Anterior cingulate cortex (tissue), 58 donors: ENCODE measurements around the gene HEXA.
"Not testable (repeated sequence)": the region's sequence is repeated elsewhere in the genome, so short reads cannot be mapped to it uniquely, and the experiment has no call there.

Source experiments
- DNase-seq, 58 donors: peaks; one replicate each; lab custom pipeline; 2025; lab: John Stamatoyannopoulos, UW

Gene HEXA

GRCh38 chr15:72375846-72376581, at the start of gene HEXA:
TSS of gene HEXA (minus strand) at chr15:72376014. CDS start at chr15:72375972, 42 bp downstream.
- peak; percentile 59 to 96 (median 92) for DNase-seq

DNA sequence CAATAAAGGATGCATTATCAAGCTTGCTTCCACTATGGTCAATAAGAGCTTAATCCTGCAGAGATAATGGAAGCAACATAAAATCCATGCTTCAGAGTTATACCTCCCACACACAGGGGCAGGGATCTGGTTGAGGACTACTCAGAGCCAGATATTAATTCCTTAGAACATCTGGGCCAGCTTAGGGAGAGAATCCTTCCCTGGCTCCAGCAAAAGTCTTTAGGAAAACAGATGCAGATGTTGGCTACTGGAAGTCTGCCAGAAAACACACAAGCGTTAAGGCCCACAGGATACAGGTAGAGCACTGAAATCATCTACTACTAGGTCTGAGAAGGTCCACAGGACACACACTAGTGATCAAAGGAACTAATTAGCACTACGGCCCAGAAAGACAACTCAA, 47.4 kb upstream of the HEXA start:
- DNase-seq: no peak

DNA sequence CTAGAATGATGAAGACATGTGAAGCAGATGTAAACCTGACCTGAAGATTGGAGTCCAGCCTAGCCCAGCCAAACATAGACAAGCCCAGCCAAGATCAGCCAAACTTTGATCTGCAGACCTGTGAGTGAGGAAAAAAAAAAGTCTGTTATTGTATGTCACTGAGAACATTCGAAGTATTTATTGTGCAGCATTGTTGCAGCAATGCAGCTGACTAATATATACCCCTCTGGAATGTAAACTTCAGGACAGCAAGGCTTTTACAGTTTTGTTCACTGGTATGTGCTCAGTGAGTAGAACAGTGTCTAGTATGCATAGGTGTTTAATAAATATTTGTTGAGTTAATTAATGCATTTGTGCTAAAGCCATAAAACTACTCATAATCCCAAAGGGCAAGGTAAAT, 45.7 kb upstream of the HEXA start:
- DNase-seq: no peak

DNA sequence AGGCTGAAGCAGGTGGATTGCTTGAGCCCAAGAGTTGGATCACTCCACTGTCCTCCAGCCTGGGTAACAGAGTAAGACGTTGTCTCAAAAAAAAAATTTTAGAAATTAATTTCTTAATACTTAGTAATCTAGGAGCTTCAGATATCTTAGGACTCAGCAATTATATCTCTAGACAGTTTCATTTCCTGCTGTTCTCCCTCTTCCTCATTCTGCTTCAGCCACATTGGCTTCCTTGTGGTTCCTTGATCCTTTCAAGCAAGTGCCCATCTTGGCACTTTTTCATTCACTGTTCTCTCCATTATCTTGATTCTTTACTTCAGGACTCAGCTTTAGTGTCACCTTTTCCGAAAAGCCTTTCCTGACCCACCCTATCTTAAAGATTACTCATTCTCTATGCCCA, 44.8 kb upstream of the HEXA start:
- DNase-seq: no peak

GRCh38 chr15:72419768-72420167, 44.0 kb upstream of the HEXA start:
- DNase-seq: not testable (repeated sequence)

DNA sequence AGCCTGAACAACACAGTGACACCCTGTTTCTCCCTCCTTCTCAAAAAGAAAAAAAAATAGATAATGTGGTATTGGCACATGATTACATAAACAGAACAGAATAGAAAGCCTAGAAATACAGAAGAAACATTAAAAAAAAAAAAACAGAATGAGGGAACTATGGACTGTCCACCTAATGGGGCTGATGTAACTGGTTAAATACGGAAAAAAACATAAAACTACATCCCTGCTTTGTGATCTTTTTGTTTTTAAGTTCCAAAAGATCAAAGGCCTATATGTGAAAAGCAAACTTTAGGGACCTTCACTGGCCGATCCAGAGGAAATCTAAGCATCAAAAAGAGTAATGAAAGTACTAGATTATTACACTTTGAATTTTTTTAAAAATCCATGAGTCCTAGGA, 39.5 kb upstream of the HEXA start:
- no peak for DNase-seq

DNA sequence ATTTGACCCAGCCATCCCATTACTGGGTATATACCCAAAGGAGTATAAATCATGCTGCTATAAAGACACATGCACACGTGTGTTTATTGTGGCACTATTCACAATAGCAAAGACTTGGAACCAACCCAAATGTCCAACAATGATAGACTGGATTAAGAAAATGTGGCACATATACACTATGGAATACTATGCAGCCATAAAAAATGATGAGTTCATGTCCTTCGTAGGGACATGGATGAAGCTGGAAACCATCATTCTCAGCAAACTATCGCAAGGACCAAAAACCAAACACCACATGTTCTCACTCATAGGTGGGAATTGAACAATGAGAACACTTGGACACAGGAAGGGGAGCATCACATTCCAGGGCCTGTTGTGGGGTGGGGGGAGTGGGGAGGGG, 37.5 kb upstream of the HEXA start:
- DNase-seq: not testable (repeated sequence)

DNA sequence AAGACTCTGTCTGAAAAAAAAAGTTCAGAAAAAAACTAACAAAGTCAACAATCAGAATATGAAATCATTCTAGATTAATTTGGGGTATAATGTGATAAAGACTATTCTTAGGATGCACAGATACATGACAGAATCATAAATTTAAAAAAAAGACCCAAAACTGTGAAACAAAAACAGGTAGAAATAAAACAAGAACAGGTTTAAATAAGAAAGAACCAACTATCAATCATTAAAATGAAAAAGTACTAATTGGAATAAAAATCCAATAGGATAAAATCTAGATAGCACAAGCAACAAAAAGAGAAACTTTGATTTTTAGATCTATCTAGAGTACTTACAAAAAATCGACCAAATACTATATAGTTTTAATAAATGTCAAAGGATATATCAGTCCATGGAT, 35.7 kb upstream of the HEXA start:
- no peak for DNase-seq

DNA sequence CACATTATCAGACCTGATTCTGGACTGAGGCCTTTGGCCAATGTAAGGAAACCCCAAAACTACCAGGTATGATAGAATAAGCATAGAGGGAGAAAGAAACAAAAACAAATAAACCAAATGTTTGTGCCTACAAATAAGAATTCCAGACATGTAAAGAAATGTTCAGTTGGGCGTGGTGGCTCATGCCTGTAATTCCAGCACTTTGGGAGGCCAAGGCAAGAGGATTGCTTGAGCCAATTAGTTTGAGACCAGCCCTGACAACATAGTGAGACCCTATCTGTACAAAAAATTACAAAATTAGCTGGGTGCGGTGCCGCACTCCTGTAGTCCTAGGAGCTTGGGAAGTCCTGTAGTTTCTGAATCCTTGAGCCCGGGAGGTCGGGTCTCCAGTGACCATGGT, 35.3 kb upstream of the HEXA start:
- DNase-seq: no peak

DNA sequence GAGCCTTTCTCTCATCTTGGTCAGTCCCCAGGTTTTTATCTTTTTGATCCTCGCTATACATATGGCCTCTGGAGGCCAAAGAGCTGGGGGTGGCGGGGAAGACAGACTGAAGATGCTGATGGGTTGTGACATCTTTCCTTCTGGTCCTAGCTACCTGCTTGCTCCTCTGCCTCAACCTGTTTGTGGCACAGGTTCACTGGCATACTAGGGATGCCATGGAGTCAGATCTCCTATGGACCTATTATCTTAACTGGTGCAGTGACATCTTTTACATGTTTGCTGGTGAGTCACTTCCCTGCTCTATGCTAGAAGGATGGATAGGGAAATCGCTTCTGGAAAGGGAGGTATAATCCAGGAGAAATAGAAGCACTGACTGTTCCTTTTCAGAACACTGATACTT, 31.1 kb upstream of the HEXA start:
- DNase-seq: no peak

DNA sequence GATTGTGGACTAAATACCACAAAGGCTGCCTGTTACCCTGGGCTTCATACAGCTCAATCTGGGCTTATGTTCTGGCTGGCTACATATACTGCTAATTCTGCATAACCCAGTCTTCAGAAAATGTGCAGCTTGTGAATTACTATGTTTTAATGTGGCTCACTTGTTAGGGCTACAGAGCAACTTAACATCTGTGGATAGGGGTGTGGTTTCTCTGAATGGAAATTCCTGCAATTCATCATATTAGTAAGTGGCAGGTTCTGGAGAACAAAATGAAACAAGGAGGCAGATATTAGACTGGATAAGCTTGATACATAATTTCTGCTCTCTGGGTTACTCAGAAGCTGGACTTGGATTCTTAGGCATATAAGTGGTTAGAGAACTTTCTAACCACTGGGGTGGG, 29.0 kb upstream of the HEXA start:
- DNase-seq: no peak

- no peak for DNase-seq
Observed at GRCh38 chr15:72404356-72404755, 28.5 kb upstream of the HEXA start.

DNA sequence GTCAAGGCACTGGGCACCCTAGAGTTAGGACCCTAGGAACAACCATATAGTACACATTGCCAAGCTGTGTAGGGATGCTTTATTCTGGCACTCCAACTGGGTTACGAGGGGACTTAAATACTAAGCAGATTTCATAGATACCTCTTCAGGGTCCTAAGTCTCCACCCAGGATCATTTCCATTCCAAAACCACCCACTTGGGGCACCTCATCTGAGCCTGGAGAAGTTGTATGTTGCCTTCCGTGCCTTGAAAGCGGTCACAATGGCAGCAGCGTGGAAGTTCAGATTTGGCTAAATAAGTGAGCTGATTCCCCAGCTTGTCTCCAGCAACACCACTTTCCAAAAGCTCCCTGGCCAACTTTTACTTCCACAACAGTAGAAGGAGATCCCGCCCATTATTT, 26.9 kb upstream of the HEXA start:
- no peak for DNase-seq

DNA sequence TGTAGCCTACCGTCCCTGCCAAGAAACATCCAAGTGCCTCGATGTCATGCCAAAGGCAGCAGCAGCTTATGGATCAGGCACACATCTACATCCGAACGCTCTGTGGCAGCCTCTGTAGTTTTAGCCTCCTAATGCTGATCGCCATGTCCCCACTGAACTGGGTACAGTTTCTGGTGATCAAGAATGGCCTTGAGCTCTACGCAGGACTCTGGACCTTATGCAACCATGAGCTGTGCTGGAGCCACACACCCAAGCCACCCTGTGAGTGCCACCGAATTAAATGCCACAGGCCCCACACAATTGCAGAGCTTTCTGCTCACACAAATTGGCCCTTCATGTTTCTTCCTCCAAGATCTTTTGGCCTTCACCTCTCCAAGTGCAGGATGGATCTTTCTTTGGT, 22.8 kb upstream of the HEXA start:
- DNase-seq: no peak

- no peak for DNase-seq
Observed at GRCh38 chr15:72397796-72398588, 22.2 kb upstream of the HEXA start, which contains the start of gene TMEM202. TSS of gene TMEM202 (plus strand) at chr15:72398305. CDS start at chr15:72398327, 22 bp downstream.

GRCh38 chr15:72396331-72396730, 20.5 kb upstream of the HEXA start:
- DNase-seq: not testable (repeated sequence)

GRCh38 chr15:72389231-72389630, 13.4 kb upstream of the HEXA start:
- DNase-seq: no peak

- DNase-seq: no peak
Observed at GRCh38 chr15:72387741-72388140, 11.9 kb upstream of the HEXA start.

DNA sequence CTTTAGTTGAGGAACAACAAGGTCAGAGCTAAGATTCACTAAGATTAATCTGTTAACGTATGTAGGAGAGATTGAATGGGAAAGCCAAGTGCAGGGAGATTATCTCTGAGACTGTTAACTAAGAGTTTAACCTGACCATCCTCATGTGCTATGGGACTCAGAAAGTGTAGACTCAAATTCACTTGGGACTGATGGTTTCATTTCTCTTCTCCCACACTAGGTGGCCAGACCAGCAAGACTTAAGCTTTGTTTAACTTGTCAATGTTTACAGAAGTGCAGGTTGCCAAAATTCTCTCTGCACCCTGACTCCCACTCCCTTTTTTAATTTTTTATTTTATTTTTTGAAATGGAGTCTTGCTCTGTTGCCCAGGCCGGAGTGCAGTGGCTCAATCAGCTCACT, 6.3 kb upstream of the HEXA start:
- DNase-seq: no peak

DNA sequence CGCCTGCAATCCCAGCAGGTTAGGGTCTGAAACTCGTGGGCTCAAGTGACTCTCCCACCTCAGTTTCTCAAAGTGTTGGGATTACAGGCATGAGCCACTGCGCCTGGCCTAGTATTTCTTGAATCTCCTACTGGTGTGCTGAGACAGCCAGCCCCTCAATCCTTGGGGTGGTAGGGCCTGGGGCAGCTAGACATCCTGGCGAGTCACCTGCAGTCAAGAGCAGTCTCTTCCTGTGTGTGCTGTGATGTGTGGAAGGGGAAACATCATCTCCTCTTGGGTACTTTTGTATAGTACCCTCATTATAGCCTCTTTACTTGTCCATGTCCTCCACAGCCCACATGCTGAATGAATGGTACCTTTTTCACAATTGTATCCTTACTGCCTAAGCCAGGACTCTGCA, 4.9 kb upstream of the HEXA start:
- DNase-seq: no peak

- DNase-seq: no peak
Observed at GRCh38 chr15:72379856-72380430, 4.1 kb upstream of the HEXA start.

- DNase-seq: not testable (repeated sequence)
Observed at GRCh38 chr15:72379106-72379505, 3.3 kb upstream of the HEXA start.
